Endothelial cell (in vitro differentiated cells): Measurements from ENCODE around the gene ALDOA. TPM values are rescaled to one million over a fixed set of nuclear protein-coding genes. Genes with fewer than 3 reads are reported as not detected.

ENCODE experiments used
- DNase-seq: peaks from one replicate; pipeline ENCODE4 v3.0.0; 2021; ENCODE audit warnings: low spot score
- H3K27ac Mint-ChIP-seq: one replicate; pipeline ENCODE4 v1.8.0; 2021; ENCODE audit warnings: mixed read lengths, inconsistent platforms; ENCODE audit not compliant: unreplicated experiment
- H3K27me3 Mint-ChIP-seq: one replicate; pipeline ENCODE4 v1.8.0; 2021; ENCODE audit warnings: mild to moderate bottlenecking, moderate library complexity, mixed read lengths, inconsistent platforms; ENCODE audit not compliant: unreplicated experiment
- H3K36me3 Mint-ChIP-seq: one replicate; pipeline ENCODE4 v1.8.0; 2021; ENCODE audit warnings: mild to moderate bottlenecking, low read depth, mixed read lengths, inconsistent platforms; ENCODE audit not compliant: unreplicated experiment
- H3K4me1 Mint-ChIP-seq: one replicate; pipeline ENCODE4 v1.8.0; 2021; ENCODE audit warnings: mild to moderate bottlenecking, mixed read lengths, inconsistent platforms; ENCODE audit not compliant: unreplicated experiment
- H3K4me3 Mint-ChIP-seq: one replicate; pipeline ENCODE4 v1.8.0; 2021; ENCODE audit warnings: mild to moderate bottlenecking, mixed read lengths, inconsistent platforms; ENCODE audit not compliant: unreplicated experiment
- H3K9me3 Mint-ChIP-seq: one replicate; pipeline ENCODE4 v1.8.0; 2021; ENCODE audit warnings: mixed read lengths, inconsistent platforms; ENCODE audit not compliant: unreplicated experiment
- CTCF ChIP-seq: fragments of 200-600 bp; sonication (generic); IDR thresholded peaks from one replicate; pipeline ENCODE4 v1.5.0; 2021; ENCODE audit warnings: antibody characterized with exemption; ENCODE audit not compliant: unreplicated experiment
- total RNA-seq: library from RNA; stranded (reverse); fragmentation: NEBNext Ultra II Directional; extraction: Animal tissue kit (Norgen Biotek cat#: 25700); gene quantifications from one replicate; pipeline ENCODE4 v1.2.1, GENCODE V29; 2021; ENCODE audit not compliant: unreplicated experiment

Gene ALDOA
- total RNA-seq, 1 donor from 2014 or later: 551 TPM

GRCh38 chr16:30052671-30053372 is 12.7 kb upstream of the ALDOA start:
- Mint-ChIP-seq H3K9me3 (no peaks in the 10 kb centered on the region), H3K36me3 (peaks cover 4% of the 10 kb centered on the region), H3K4me1 (peaks cover 21% of the 10 kb centered on the region), H3K4me3 (peak overlapping the region; percentile 90), H3K27me3 (peaks cover 5% of the 10 kb centered on the region), H3K27ac (no peak overlapping the region)
- no peak for TF ChIP-seq CTCF
- peak; percentile 94 for DNase-seq

DNA sequence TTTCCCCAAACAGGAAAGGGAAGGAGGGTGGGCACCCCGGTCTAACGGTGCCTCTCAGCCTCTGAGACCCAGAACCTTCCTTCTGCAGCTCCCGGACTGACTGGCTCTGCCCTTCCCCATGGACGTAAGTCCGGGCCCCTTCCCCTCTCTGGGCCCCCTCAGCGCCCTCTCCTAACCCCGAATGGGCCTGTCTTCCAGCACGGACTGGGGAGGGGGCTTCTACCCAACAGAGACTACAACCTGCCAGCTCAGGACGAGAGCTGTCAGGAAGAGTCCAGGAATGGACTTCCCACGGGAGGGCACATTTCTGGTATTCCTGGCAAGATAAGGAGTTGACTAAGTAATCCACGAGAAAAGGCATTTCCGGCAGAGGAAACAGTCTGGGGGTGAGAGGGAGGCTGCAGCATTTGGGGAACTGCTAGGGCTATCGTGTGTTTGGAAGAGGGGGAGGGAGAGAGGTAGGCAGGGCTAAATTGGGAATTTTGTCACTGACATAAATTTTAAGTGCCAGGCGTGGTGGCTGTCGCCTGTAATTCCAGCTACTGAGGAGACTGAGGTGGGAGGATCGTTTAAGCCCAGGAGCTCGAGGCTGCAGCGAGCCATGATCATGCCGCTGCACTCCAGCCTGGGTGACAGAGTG is 12.1 kb upstream of the ALDOA start:
- Mint-ChIP-seq H3K4me3 (peak overlapping the region; percentile 90), H3K4me1 (peaks cover 21% of the 10 kb centered on the region), H3K36me3 (peaks cover 4% of the 10 kb centered on the region), H3K27ac (peak overlapping the region; percentile 78), H3K27me3 (peaks cover 5% of the 10 kb centered on the region), H3K9me3 (no peaks in the 10 kb centered on the region)
- DNase-seq: no peak
- no peak for TF ChIP-seq CTCF

GRCh38 chr16:30054451-30054850 is 11.1 kb upstream of the ALDOA start:
- H3K4me1 Mint-ChIP-seq: peaks cover 21% of the 10 kb centered on the region

GRCh38 chr16:30054959-30055553 is 10.5 kb upstream of the ALDOA start:
- peaks cover 3% of the 10 kb centered on the region for H3K27me3 Mint-ChIP-seq
- DNase-seq: peak; percentile 76
- peak overlapping the region; percentile 51 for H3K4me3 Mint-ChIP-seq
- H3K4me1 Mint-ChIP-seq: peaks cover 21% of the 10 kb centered on the region
- H3K9me3 Mint-ChIP-seq: no peaks in the 10 kb centered on the region
- peak; percentile 62 for TF ChIP-seq CTCF
- H3K36me3 Mint-ChIP-seq: peaks cover 4% of the 10 kb centered on the region
- H3K27ac Mint-ChIP-seq: no peak overlapping the region

More at GRCh38 chr16:30054451-30054850, 11.1 kb upstream of the ALDOA start:
- Mint-ChIP-seq H3K4me3 (peak overlapping the region; percentile 87), H3K36me3 (peaks cover 4% of the 10 kb centered on the region), H3K27ac (no peak overlapping the region), H3K9me3 (no peaks in the 10 kb centered on the region), H3K27me3 (peaks cover 4% of the 10 kb centered on the region)
- DNase-seq: no peak
- TF ChIP-seq CTCF: no peak

DNA sequence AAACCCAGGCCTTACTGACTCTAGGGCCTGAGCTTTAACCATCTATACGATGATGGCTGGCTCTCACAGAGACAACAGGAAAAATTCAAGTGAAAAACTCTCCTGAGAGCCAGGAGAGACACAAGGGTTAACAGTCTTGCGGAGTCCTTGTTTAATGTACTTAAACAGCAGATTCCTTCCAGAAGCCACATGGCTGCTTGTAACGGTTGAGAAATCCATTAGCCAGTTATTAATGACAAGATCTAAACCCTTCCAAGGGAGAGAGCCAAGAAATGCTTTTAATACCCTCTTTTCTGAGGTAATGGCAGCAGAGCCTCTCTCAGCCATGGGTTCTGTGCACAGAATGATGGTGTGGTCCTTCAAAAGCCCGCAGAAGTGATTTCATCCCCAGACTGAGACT is 5.2 kb upstream of the ALDOA start:
- Mint-ChIP-seq H3K27ac (no peak overlapping the region), H3K4me3 (no peak overlapping the region), H3K9me3 (no peaks in the 10 kb centered on the region), H3K4me1 (peaks cover 2% of the 10 kb centered on the region), H3K27me3 (peaks cover 2% of the 10 kb centered on the region), H3K36me3 (peaks cover 6% of the 10 kb centered on the region)
- no peak for TF ChIP-seq CTCF
- DNase-seq: no peak
